CD1c-positive myeloid dendritic cell (primary cell): ENCODE results near the gene LY6G6F.
A peak's percentile ranks its signal among the peaks of the same experiment; 100 is the strongest.

Source experiments
- DNase-seq: peaks from one replicate; pipeline ENCODE4 v3.0.0-alpha.2; 2016; ENCODE audit errors: extremely low spot score

The LY6G6F gene

DNA sequence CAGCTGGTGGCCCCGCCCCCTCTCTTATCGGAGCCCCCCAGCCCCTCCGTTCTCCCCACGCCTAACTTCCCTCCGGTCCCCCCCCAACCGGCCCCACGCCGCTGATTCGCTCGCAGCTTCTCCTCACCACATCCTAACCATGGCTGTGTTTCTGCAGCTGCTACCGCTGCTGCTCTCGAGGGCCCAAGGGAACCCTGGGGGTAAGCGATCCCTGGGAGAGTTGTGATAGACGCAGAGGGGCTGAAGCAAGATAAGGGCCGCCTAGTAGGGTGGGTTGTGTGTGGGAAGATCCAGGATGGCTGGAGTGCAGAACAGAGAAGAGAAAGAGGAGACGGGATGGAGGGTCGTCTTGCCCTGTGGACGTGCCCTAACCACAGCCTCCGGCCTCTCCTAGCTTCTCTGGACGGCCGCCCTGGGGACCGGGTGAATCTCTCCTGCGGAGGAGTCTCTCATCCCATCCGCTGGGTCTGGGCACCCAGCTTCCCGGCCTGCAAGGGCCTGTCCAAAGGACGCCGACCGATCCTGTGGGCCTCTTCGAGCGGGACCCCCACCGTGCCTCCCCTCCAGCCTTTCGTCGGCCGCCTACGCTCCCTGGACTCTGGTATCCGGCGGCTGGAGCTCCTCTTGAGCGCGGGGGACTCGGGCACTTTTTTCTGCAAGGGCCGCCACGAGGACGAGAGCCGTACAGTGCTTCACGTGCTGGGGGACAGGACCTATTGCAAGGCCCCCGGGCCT is 16.7 kb downstream of the LY6G6F start, which contains the start of gene MPIG6B:
Gene MPIG6B, plus strand, starts transcription at position 129 of the 735 bp plus-strand sequence. Its CDS starts 11 bp downstream, at position 140.
- no peak for DNase-seq

DNA sequence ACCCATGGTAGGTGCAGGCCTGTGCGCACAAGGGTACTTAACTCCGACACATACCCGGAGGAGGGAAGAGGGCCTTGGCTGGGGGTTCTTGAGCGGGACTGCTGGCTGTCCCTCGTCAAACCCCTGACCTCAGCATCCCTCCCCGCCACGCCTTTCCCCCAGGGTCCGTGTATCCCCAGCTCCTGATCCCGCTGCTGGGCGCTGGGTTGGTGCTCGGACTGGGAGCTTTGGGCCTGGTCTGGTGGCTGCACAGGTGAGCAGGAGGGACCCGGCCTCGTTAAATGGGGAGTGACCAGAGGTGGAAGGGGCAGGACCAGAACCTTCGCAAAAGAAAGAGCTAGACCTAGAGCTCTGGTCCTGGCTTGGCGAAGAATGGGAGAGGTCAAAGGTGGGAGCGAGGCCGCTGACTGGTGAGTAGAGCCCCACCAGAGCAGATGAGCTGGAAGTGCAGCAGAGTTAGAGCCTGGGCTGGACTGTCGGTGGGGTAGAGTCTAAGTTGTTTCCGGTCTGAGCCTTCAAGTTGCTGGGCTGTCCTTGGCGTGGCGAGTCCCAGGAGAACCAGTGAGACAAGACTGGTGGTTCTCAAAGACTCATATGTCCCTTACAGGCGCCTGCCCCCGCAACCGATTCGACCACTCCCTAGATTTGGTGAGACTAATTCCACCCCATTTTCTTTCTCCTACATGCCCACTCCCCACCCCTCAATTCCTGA is 17.5 kb downstream of the LY6G6F start:
- no peak for DNase-seq

DNA sequence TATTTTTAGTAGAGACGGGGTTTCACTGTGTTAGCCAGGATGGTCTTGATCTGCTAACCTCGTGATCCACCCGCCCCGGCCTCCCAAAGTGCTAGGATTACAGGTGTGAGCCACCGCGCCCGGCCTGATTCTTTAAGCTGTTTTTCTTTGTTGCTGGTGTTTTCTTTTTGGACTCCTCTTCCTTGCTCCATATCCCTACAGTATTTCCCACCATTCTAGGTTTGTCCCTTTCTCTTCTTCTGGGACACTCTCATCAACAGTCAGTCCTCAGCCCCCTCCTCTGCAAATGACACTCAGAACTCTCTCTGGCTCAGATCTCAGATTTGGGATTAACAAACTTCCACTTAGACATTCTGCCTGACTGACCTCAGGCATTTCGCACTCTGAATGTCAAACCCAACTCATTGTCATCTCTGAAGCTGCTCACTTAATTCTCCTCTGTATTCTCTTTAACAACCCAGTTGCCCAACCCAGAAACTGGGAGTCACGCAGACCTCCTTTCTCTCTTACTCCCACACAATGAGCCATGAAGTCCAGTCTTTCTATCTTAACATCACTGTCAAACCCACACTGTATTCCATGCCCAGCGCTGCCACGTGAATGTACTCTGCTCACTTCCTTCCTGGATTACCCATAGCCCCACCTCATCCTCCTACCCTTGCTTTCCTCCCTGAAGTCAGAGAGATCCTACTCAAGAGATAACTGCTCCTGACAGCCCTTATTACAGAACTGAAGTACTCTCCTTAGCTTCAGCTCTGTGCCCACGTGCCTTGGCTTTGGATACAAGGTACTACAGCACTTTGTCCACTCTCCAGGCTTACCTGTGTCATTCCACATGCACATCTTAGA is 19.1 kb downstream of the LY6G6F start:
- peak; percentile 93 for DNase-seq

DNA sequence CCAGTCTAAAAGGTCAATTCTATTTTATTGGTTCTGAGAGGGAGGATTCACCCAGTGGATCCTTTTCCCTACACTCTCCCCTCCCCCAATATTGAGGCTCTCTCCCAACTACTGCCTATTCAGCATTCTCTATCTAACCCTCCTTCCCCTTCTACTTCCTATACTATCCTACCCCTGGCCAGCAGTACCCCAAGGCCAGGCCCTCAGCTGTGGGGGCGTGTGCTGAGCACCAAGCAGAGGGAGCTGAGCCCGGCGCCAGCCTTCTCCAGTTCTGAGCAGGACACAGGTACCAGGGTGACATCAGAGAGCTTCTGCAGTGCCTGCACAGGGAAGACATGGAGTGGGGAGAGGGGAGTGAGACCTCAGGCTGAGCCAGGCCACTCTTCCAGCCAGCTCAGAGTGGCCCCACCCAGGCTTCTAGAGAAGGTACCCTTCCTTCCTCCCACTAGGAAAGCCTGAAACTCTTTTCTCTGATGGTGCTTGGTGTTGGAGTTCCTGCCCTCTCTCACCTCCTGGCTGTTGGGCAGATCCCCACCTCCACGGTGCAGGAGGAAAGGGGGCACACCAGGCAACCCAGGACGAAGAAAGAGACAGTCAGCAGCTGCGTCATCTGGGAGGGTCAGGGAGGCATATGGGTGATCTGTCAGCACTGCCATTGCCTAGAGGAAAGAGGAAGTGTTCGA is 20.5 kb downstream of the LY6G6F start:
- DNase-seq: peak; percentile 89

DNA sequence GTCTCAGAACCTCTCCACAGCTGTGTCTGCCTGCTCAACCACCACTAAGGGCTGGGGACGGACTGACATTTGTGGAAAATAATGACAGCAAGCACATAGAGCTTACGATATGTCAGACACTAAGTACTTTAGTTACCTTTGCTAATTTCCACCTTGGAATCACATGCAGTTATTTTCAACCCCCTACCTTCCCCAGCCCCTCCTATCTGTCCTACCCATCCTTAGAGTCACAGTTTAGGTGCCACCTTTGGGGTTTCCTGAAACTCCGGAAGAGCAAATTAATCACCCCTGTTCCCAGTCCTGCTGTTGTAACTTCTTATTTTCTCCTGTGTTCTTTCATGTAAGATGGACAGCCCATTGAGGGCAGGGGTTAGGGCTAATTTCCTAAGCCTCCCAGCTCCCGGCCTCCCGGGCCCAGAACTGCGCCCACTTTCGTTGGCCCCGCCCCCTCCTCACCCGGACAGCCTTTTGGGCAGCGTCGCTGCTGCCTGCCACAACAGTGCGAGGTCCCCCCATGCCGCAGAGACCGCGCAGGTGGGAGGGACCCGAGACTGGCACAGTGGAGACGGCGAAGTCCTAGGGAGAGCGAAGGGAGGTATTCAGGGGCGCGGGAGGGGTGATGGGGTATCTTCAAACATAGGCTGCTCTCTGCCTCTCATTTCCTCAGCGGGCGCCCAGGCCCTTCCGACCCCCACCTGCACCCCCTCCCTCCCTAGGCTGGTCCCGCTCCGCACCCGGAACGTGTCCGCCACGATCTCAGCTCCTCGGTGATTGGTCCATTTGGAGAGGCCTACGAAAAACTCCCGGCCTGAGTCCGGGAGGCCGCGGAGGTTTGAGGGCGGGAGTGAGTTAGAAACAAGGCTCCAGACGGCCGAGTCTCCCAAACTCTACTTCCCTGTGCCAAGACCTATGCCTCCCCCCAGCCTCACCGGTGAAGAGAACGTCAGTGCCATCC is 21.3 kb downstream of the LY6G6F start:
- no peak for DNase-seq

DNA sequence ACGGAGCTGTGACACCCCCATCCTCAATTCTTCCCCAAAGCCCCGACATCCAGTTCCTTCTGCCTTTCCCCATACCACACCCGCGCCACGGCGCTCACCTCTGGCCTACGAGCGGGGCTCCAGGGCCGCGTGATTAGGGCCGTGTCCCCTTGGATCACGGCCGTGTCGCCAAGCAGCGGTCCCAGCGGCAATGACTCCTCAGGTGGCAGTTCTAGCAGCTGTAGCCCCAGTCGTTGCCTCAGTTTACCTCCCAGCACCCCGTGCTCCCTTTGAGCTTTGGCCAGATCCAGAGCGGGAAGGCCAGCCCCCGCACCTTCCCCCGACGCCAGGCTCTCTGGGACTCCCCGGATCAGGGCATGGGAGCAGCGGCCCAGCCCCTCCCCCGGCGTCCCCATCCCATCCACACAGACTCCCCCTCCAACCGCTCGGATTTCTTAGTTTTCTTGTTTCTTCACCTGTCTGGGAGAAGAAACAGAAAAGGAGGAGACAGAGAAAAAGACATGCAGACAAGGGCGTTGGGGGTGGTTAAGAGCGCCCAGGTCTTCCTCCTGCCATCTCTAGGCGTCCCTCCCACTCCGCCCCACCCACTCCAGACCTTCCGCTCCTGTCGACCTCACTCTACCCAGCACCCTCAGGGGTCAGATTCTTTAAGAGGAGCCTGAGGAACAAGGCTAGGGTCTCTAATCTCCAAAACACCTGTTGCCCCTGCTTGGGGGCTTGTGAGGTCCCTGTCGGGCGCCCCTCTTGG is 22.3 kb downstream of the LY6G6F start, which contains the start of gene DDAH2:
Gene DDAH2, minus strand, starts transcription at position 533 of the 748 bp plus-strand sequence. Its CDS starts 138 bp downstream, at position 395.
- DNase-seq: no peak

DNA sequence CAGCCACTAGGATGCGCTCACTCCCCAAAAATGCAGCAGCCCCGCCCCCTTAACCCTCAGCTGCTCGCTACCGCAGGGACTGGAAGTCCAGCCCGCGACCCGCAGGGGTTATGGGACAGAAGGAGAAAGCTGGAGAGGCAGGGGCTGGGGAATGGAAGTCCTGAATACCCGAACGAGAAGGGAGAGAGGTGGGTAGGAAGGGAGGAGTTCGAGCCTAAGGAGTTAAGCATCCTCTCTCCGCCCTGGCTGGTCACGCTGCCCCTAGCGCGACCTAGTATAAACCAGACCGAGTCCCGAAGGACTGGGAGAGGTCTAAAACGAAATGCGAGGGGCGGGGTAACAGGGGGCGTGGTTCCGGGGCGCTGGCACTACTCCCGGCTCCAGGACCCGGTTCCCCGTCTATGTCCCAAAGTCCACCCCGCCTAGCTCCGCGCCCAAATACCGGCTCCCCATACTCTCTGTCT is 22.9 kb downstream of the LY6G6F start:
- peak; percentile 89 for DNase-seq

DNA sequence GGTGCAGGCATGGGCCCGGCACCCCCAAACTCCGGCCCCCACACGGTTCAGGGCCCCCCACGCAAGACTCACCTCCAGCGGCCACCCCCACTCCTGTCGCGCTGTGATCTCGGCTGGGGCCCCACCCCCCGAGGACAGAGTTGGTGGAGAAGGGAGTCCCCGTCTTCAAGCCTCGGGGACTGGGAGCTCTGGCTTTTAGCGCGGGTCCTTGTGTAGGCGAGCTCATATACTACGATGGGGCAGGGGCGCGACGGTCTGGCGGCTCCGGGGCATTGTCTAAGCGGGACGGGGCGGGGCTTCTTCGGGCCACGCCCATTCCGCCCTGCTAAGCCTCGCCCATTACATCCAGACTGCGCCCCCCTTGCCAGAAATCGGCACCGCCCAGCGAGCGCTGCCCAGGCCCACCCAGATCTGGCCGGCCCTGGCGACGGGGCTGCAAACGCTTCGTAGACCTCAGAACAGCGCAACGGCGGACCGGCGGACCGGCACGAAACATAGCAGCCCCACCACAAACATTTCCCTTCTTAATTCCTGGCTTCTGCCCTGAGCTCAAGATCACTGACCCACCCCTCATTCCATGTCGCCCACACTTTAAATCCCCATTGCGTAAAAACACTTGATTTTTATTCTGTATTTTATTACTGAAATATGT is 23.4 kb downstream of the LY6G6F start:
- peak; percentile 75 for DNase-seq

DNA sequence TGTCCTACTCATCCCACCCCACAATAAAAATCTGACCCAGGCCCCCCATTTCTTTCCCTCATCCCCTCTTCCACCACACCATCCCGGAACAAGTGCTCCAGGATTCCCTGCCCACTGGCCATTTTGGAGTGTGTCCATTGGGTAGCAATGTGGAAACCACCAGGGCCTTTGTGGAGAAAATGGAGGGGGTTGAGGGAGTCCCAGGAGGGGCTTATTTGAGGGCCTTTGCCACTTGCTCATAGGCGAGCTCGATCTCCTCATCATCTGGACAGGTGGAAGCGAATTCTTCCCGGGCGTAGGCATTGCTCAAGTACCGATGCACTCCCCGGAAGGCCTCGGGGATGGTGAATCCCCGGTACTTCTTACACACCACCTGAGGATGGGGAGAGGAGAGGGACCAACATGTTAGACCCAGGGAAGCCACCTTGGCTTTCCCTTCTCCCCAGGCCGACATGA is 24.0 kb downstream of the LY6G6F start:
- no peak for DNase-seq

DNA sequence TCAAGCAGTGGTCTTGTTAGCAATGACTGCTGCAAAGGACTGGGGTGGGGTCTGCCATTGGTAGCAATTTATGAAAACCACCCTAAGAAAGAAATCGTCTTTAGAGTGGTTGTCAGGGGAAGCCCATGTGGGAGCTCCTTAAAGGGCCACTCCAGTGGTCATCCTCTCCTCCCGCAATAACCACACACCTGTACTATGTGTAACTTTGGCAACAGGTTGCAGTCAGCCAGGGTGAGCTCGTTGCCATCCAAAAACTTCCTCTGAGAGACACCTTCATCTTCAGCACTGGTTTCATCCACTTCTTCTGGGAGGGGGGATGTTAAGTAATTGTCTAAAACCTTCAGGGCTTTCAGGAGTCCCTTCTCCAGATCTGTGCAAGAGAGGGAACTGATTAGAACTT is 25.4 kb downstream of the LY6G6F start:
- DNase-seq: no peak

DNA sequence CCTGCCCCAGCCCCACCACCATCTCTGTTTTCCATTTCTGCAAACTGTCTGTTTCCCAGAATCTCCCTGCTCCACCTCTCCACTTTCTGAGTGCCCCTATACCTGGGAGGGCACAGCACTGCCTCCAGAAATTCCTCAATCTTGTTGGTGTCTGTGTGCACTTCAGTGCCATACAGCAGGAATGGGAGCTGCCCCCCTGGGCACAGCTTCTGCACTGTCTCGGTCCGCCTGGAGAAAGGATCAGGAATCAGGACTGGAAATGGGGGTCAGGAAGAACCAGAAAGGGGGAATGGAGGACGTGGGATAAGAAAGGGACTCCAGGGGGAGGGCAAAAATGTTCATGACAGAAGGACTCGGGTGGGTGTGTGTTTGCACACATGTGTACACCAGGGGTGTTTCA is 27.1 kb downstream of the LY6G6F start:
- DNase-seq: no peak

DNA sequence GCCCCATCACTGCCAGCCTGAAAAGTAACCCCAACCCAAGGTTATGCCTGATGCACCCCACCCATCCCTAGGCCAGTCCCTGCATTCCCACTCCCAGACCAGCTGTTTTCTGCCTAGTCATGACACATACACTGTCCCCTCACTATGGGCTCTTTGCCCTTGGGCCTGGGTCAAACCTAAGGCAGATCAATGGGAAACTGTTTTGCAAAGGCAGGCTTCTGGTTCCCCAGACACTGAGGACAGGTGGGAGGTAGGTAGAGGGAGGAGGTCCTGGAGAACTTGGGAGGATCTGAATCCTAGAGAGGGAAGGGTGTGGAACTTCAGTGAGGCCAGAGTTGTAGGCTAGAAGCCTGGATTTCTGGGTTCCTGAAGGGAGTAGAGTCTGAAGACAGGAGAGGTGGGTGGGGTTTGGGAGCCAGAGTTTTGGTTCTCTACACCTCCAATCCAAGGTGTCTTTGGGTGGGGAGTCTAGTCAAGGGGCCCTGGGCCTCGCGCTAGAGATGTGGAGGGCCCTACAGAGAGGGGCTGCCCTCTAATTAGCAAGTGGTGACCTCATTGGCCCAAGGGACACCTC is 27.7 kb downstream of the LY6G6F start:
- no peak for DNase-seq

DNA sequence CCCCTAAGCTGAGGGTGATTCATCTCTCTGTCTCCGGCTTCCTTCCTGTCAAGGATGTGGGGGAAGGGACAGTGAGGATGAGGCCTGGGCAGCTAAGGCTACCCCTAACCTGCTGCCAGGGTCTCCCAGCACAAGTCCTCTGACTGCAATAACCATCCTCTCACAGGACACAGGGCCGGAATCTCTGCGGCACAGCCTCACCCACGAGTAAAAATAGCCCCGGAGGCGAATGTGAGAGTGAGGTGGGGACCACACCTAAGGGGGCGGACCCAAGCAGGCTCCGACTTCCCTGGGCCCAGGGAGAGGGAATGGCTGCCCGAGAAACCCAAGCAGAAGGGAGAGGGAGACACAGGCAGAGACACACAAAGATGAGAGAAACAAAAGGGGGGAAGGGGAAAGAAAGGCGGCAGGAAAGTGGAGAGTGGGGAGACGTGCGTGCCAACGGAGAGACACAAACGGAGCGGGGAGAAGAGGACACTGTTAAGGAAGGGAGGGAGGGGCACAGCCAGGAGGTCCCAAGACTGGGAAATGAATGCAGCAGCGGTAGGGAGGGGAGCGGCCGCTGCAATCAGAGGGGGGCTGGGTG is 28.2 kb downstream of the LY6G6F start:
- peak; percentile 66 for DNase-seq

DNA sequence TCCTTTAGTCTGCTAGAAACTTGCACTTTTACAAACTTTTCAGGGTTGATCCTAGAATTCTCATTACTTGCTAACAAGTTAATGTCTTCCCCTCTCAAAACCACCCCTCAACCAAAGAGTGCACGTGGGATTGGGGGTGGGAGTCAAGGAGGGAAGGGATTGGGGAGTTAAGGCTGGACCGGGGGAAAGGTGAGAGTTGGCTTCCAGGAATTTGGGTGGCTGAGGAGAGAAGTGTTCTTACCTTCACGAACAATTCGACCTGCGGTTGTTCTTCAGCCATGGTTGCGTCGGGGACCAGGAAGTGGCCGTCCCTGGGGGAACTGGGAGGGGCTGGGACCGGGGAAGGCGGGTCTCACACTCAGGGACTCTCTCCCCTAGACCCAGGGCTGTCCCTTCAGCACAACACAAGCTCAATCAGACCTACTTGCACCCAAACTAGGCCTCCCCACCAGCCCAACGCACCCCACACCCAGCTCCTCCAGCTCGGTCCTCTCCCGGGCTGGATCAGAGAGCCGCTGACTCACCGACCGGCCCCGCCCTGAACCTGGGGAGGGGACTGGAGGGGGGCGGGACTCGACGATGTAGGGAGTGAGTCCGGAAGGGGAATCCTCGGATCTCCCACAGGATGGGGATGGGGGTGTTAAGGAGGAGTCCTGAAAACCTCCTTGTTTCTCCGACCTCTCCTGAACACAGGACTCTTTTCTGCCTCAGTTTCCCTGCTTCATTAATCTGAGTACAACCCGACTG is 29.5 kb downstream of the LY6G6F start, which contains the start of gene CLIC1:
Gene CLIC1, minus strand, starts transcription at position 510 of the 747 bp plus-strand sequence. Its CDS starts 230 bp downstream, at position 280.
- DNase-seq: peak; percentile 82

DNA sequence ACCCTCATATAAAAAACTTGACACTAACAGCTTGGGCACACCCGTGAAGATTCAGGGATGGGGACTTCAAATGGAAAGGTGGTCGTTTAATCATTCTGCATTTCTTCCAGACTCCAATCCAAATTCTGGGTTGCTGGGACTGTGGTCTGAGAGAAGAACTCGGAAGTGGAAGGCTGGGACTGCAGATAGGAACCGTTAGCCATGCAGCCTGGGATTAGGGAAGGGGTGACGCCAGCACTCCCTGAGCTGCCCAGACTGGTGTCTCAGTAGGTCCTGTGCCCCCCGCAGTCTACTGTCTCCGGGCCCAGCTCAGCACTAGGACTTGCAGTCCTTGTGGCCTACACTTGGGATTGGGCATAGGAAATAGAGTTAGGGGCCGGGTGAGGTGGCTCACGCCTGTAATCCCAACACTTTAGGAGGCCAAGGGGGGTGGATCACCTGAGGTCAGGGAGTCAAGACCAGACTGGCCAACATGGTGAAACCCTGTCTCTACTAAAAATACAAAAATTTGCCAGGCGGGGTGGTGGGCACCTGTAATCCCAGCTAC is 30.2 kb downstream of the LY6G6F start:
- DNase-seq: peak; percentile 45

DNA sequence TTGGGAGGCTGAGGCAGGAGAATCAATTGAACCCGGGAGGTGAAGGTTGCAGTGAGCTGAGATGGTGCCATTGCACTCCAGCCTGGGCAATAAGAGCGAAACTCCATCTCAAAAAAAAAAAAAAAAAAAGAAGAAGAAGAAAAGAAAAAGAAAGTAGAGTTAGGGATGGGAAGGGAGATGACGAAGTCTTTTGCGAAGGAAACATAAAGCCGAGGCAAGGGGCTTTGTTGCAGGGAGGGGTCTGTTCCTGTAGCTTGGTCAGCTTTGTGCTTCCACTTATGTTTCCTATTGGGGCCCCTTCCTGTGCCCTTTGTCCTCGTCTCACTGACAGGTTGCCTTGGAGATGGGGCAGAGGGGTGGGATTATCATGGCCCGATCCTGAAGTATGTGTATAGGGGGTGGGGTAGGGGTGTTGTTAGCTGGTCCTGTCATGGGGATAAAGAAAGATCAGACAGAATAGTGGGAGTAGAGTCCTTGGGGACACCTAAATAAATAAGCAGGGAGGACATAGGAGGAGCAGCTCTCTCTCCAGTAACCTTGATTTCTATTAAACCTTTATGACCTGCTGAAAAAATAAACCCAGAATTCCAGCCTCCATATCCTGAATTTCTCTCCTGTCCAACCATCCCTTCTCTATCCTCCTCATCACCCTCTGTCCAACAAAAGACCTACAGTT is 30.8 kb downstream of the LY6G6F start:
- DNase-seq: peak; percentile 44
